SK-N-SH (cell line): Measurements from ENCODE around the gene UBALD1. TPM values are rescaled to one million over a fixed set of nuclear protein-coding genes. Genes with fewer than 3 reads are reported as not detected.

Source experiments
- CTCF ChIA-PET: fragments of 300-600, 350-600 bp; formaldehyde crosslinking; extraction: SDS; loops from one replicate; lab custom pipeline; 2021; lab: Yijun Ruan, JAX
- POLR2A ChIA-PET: fragments of 350-600 bp; sonication (Branson Sonifier 250); formaldehyde crosslinking; extraction: SDS; loops from one replicate; lab custom pipeline; 2020; ENCODE audit warnings: antibody characterized with exemption, inconsistent platforms; lab: Yijun Ruan, JAX
- DNase-seq: peaks from one replicate; pipeline ENCODE4 v3.0.0; 2012
- H2AFZ ChIP-seq: fragments of 200-600 bp; sonication (generic); 2 replicates; pipeline ENCODE4 v1.8.1; 2016; ENCODE audit warnings: antibody characterized with exemption, mild to moderate bottlenecking, low read depth
- H3F3A ChIP-seq: fragments of 200-600 bp; sonication (generic); replicated peaks from 2 replicates; pipeline ENCODE3; 2016; ENCODE audit warnings: antibody characterized with exemption, mild to moderate bottlenecking; ENCODE audit not compliant: insufficient read depth
- H3K27ac ChIP-seq, 2 experiments: fragments of 200-500 bp in 1 of 2; fragments of 200-600 bp in 1 of 2; sonication (Bioruptor generic) in 1 of 2; sonication (generic), shearing (Covaris generic) in 1 of 2; 2 replicates each; pipeline versions ENCODE4 v1.5.1 to v1.6.1; 2014 to 2016; ENCODE audit warnings: low read depth in 2 of 2, inconsistent platforms in 1 of 2, low read length in 1 of 2, mild to moderate bottlenecking in 1 of 2, mixed read lengths in 1 of 2
- H3K27me3 ChIP-seq: fragments of 200-600 bp; sonication (generic), shearing (Covaris generic); 2 replicates; pipeline ENCODE4 v1.6.1; 2016; ENCODE audit warnings: mixed run types; ENCODE audit not compliant: insufficient read depth
- H3K36me3 ChIP-seq, 2 experiments: fragments of 200-500 bp in 1 of 2; fragments of 200-600 bp in 1 of 2; sonication (Bioruptor generic) in 1 of 2; sonication (generic) in 1 of 2; replicated peaks in 1 of 2; 2 replicates each; pipeline versions ENCODE3 to v1.5.1; 2014 to 2016; ENCODE audit warnings: low read length in 1 of 2, mild to moderate bottlenecking in 1 of 2; ENCODE audit not compliant: insufficient read depth in 2 of 2, control insufficient read depth in 1 of 2
- H3K4me1 ChIP-seq, 2 experiments: fragments of 200-500 bp in 1 of 2; fragments of 200-600 bp in 1 of 2; sonication (Bioruptor generic) in 1 of 2; sonication (generic), shearing (Covaris generic) in 1 of 2; 2 replicates each; pipeline versions ENCODE4 v1.5.1 to v1.6.1; 2014 to 2016; ENCODE audit warnings: low read depth in 1 of 2, low read length in 1 of 2, mixed run types in 1 of 2; ENCODE audit not compliant: insufficient read depth in 2 of 2, control insufficient read depth in 1 of 2
- H3K4me2 ChIP-seq: fragments of 200-600 bp; sonication (generic), shearing (Covaris generic); 2 replicates; pipeline ENCODE4 v1.6.1; 2017; ENCODE audit warnings: mixed run types
- H3K4me3 ChIP-seq, 2 experiments: fragments of 200-500 bp in 1 of 2; fragments of 200-600 bp in 1 of 2; sonication (Bioruptor generic) in 1 of 2; sonication (generic), shearing (Covaris generic) in 1 of 2; 2 replicates each; pipeline versions ENCODE4 v1.5.1 to v1.8.1; 2014 to 2016; ENCODE audit warnings: low read depth in 2 of 2, inconsistent platforms in 1 of 2, low read length in 1 of 2, mild to moderate bottlenecking in 1 of 2, mixed read lengths in 1 of 2, moderate library complexity in 1 of 2
- H3K79me2 ChIP-seq: fragments of 200-600 bp; sonication (generic); 2 replicates; pipeline ENCODE4 v1.8.1; 2017; ENCODE audit warnings: mild to moderate bottlenecking; ENCODE audit not compliant: insufficient read depth
- H3K9ac ChIP-seq: fragments of 200-600 bp; sonication (generic); 2 replicates; pipeline ENCODE4 v1.6.1; 2017; ENCODE audit warnings: mixed run types
- H3K9me2 ChIP-seq: fragments of 200-600 bp; sonication (generic); 2 replicates; pipeline ENCODE4 v1.6.1; 2017; ENCODE audit warnings: mixed run types
- H3K9me3 ChIP-seq: fragments of 200-600 bp; sonication (generic); 2 replicates; pipeline ENCODE4 v1.6.1; 2017; ENCODE audit warnings: mixed run types, mild to moderate bottlenecking, moderate library complexity
- H4K20me1 ChIP-seq: fragments of 200-600 bp; sonication (generic); 2 replicates; pipeline ENCODE4 v1.6.1; 2017; ENCODE audit warnings: mild to moderate bottlenecking, mixed run types; ENCODE audit not compliant: insufficient read depth
- ELF1 ChIP-seq: IDR thresholded peaks from 2 replicates; pipeline ENCODE4 v1.4.0; 2012
- EP300 ChIP-seq, 2 experiments: IDR thresholded peaks; 2 replicates each; pipeline versions ENCODE4 v1.4.0 to v1.6.1; 2012; ENCODE audit warnings: borderline replicate concordance in 1 of 2, low read depth in 1 of 2, low read length in 1 of 2
- EZH2phosphoT487 ChIP-seq: fragments of 200-600 bp; sonication (generic); IDR thresholded peaks from 2 replicates; pipeline ENCODE4 v1.6.1; 2017; ENCODE audit warnings: low read depth, mixed run types, mild to moderate bottlenecking, antibody characterized with exemption, moderate library complexity, borderline replicate concordance
- FOXM1 ChIP-seq: IDR thresholded peaks from 2 replicates; pipeline ENCODE4 v1.4.0; 2012; ENCODE audit warnings: low read depth, mild to moderate bottlenecking
- GATA2 ChIP-seq: sonication (generic); formaldehyde crosslinking; IDR thresholded peaks from 2 replicates; pipeline ENCODE4 v1.5.0; 2020; ENCODE audit warnings: mild to moderate bottlenecking, missing genetic modification reagents
- MEF2A ChIP-seq: IDR thresholded peaks from 2 replicates; pipeline ENCODE4 v1.4.0; 2012; ENCODE audit warnings: low read depth, borderline replicate concordance
- MXI1 ChIP-seq: IDR thresholded peaks from 2 replicates; pipeline ENCODE4 v1.6.1; 2012; ENCODE audit warnings: mild to moderate bottlenecking, low read depth, low read length, improper control_type of control experiment
- NFIC ChIP-seq: IDR thresholded peaks from 2 replicates; pipeline ENCODE4 v1.4.0; 2012; ENCODE audit warnings: borderline replicate concordance
- NRF1 ChIP-seq: IDR thresholded peaks from 2 replicates; pipeline ENCODE4 v1.6.1; 2012; ENCODE audit warnings: low read depth, mild to moderate bottlenecking, low read length
- POLR2AphosphoS5 ChIP-seq: IDR thresholded peaks from 2 replicates; pipeline ENCODE4 v1.6.1; 2012; ENCODE audit warnings: low read depth, low read length
- RFX5 ChIP-seq: IDR thresholded peaks from 2 replicates; pipeline ENCODE4 v1.6.1; 2012; ENCODE audit warnings: mild to moderate bottlenecking, improper control_type of control experiment, low read length
- SMC3 ChIP-seq: IDR thresholded peaks from 2 replicates; pipeline ENCODE4 v1.6.1; 2012; ENCODE audit warnings: low read depth, low read length, improper control_type of control experiment
- TAF1 ChIP-seq: IDR thresholded peaks from 2 replicates; pipeline ENCODE4 v1.6.1; 2012; ENCODE audit warnings: low read depth, mild to moderate bottlenecking, low read length, moderate library complexity, borderline replicate concordance
- YY1 ChIP-seq: IDR thresholded peaks from 2 replicates; pipeline ENCODE4 v1.4.0; 2012; ENCODE audit warnings: low read depth, mild to moderate bottlenecking
- WGBS: methylation state at CpG from one replicate; pipeline ENCODE4 v1.1.6; 2017; ENCODE audit warnings: low lambda C conversion rate; 5-methylcytosine and 5-hydroxymethylcytosine counted together
- polyA plus RNA-seq, 3 experiments: library from polyadenylated mRNA; depleted of rRNA; stranded (reverse); fragments of >200 nt; gene quantifications; 2 replicates each; pipeline ENCODE4 v1.2.3, GENCODE V29; 2012
- TF ChIP-seq, protein P1 (sequence below): IDR thresholded peaks from 2 replicates; pipeline ENCODE4 v1.4.0; 2012; ENCODE audit warnings: low read depth

UBALD1 gene
- polyA plus RNA-seq, 1 of the 3 experiments (the other 2 are of a cell fraction): 16.7 TPM

DNA sequence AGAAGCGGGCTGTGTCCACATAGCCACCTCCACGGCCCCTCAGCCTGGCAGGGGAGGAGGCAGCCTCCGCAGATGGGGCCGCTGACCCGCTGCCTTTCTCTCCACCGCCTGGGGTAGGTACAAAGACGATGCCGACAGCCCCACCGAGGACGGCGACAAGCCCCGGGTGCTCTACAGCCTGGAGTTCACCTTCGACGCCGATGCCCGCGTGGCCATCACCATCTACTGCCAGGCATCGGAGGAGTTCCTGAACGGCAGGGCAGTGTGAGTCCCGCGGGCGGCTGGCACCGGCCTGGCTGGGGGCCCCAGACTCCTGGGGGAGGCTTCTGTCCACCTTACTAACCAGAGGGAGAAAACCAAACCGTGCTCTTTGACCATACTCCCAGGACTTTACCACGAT lies 37.9 kb upstream of the UBALD1 start:
- H3K4me1 ChIP-seq: no peaks in the 10 kb centered on the region
- CTCF ChIA-PET: interaction anchor here (1.6 kb wide), 1 partner anchor 18 kb away, joined by 7 read pairs; no protein-coding TSS in a partner anchor
- no peaks in the 10 kb centered on the region for H3K9me3 ChIP-seq
- H3F3A ChIP-seq: no peaks in the 10 kb centered on the region
- POLR2A ChIA-PET: no interaction called here
- no peak overlapping the region for H2AFZ ChIP-seq
- no peak for TF ChIP-seq EP300 (IDR thresholded peaks at IDR 0.05; ENCODE audit: borderline replicate concordance in 1 of 2, low read depth in 1 of 2, low read length in 1 of 2)
- no peak for TF ChIP-seq MEF2A
- TF ChIP-seq SMC3: no peak
- no peak for TF ChIP-seq NRF1
- TF ChIP-seq POLR2AphosphoS5: no peak
- TF ChIP-seq EZH2phosphoT487: no peak
- TF ChIP-seq, protein P1, sequence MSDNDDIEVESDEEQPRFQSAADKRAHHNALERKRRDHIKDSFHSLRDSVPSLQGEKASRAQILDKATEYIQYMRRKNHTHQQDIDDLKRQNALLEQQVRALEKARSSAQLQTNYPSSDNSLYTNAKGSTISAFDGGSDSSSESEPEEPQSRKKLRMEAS: no peak
- TF ChIP-seq ELF1: no peak
- no peak for TF ChIP-seq NFIC
- TF ChIP-seq GATA2: no peak
- H3K79me2 ChIP-seq: peaks cover 22% of the 10 kb centered on the region
- H3K4me3 ChIP-seq: no peak overlapping the region
- H4K20me1 ChIP-seq: peaks cover 21% of the 10 kb centered on the region
- no peaks in the 10 kb centered on the region for H3K27me3 ChIP-seq
- H3K36me3 ChIP-seq: peaks cover 12 to 41% of the 10 kb centered on the region in 2 experiments
- no peak overlapping the region for H3K27ac ChIP-seq
- no peaks in the 10 kb centered on the region for H3K9me2 ChIP-seq
- WGBS: no CpG with 5 or more reads among the region's 25 CpGs
- H3K9ac ChIP-seq: no peak overlapping the region
- no peak for DNase-seq
- H3K4me2 ChIP-seq: no peak overlapping the region

- H2AFZ ChIP-seq: no peak overlapping the region
- H3K27me3 ChIP-seq: no peaks in the 10 kb centered on the region
- ChIA-PET CTCF (interaction anchor here (0.8 to 2.8 kb wide), 6 partner anchors 9 to 67 kb away, joined by 3 to 16 read pairs (median 5); partner anchors contain the start of gene MGRN1), POLR2A (no interaction called here)
- 95% methylated on average over 13 of the region's 13 CpGs for WGBS
- peaks cover 30% of the 10 kb centered on the region for H3K79me2 ChIP-seq
- H4K20me1 ChIP-seq: peaks cover 29% of the 10 kb centered on the region
- TF ChIP-seq MXI1 (no peak), TAF1 (no peak), EZH2phosphoT487 (no peak), FOXM1 (no peak), YY1 (no peak), NFIC (no peak), RFX5 (no peak)
- no peak overlapping the region for H3K4me3 ChIP-seq
- no peak overlapping the region for H3K9ac ChIP-seq
- H3K9me2 ChIP-seq: no peaks in the 10 kb centered on the region
- H3K9me3 ChIP-seq: no peaks in the 10 kb centered on the region
- DNase-seq: no peak
- no peaks in the 10 kb centered on the region for H3K4me1 ChIP-seq
- H3F3A ChIP-seq: no peaks in the 10 kb centered on the region
- H3K27ac ChIP-seq: no peak overlapping the region
- peaks cover 16 to 36% of the 10 kb centered on the region in 2 experiments for H3K36me3 ChIP-seq
- no peak overlapping the region for H3K4me2 ChIP-seq
Measured at GRCh38 chr16:4651827-4652226, 37.1 kb upstream of the UBALD1 start.
